GM21447 (cell line): Measurements from ENCODE around the gene ELP1.
"Not testable (repeated sequence)": the region's sequence is repeated elsewhere in the genome, so short reads cannot be mapped to it uniquely, and the experiment has no call there.

ENCODE experiments used
- ATAC-seq: cut with Tn5 transposase; IDR thresholded peaks from one replicate; pipeline ENCODE4 v1.9.1; 2021; ENCODE audit not compliant: unreplicated experiment

ELP1 gene

GRCh38 chr9:108854641-108855528 is 79.0 kb downstream of the ELP1 start:
- no peak for ATAC-seq

GRCh38 chr9:108854094-108854493 is 79.8 kb downstream of the ELP1 start:
- no peak for ATAC-seq

DNA sequence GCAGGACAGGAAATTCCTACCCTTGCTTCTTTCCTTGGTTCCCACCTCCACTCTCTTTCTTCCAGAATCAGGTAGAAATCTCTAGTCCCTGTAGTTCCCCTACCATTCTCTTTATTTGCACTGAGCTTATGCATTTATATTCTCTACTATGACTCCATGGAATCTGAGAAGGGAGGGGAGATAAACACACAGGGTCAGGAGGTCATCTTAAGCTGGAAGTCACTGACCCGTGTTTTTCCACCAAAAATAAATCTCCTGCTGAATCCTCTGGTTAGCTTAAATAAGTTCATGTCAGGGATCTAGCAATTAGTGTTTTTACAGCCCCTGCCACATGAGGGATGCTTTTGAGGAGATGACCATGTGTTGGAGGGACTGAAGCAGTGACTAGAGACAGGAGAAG is 81.8 kb downstream of the ELP1 start:
- ATAC-seq: no peak

GRCh38 chr9:108851138-108851537 is 82.8 kb downstream of the ELP1 start:
- no peak for ATAC-seq

DNA sequence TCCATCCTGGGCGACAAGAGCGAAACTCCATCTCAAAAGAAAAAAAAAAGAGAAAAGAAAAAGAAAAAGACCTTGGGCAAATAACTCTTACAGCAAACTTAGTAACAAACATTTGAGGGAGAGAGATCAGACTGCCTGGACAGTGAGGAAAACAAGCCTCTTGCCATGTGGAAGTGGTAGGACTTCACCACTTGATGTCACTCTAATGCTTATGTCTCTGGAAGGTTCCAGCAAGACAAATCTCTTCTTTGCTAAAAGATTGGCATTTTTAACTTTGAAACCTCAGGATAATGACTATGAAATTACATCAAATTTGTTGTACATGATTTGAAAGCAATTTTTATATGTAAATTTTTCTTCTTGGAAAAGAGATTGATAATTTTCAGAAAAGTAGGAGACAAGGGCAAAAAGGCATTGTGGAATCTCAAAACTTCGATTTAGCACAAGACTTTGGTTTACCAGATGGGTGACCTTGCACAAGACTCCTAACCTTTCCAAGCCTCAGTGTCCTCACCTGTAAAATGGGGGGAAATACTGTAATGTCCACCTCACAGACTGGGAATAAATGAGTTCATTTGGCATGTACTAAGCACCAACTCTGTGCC is 83.5 kb downstream of the ELP1 start:
- no peak for ATAC-seq

DNA sequence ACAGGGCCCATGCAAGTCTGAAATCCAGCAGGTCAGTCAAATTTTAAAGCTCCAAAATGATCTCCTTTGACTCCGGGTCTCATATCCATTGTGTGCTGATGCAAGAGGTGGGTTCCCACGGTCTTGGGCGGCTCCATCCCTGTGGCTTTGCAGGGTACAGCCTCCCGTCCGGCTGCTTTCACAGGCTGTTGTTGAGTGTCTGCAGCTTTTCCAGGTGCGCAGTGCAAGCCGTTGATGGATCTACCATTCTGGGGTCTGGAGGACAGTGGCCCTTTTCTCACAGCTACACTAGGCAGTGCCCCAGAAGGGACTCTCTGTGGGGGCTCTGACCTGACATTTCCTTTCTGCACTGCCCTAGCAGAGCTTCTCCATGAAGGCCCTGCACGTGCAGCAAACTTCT is 85.6 kb downstream of the ELP1 start:
- not testable (repeated sequence) for ATAC-seq

GRCh38 chr9:108845947-108846346 is 88.0 kb downstream of the ELP1 start:
- no peak for ATAC-seq

- ATAC-seq: no peak
Measured at GRCh38 chr9:108845507-108845906, 88.4 kb downstream of the ELP1 start.

DNA sequence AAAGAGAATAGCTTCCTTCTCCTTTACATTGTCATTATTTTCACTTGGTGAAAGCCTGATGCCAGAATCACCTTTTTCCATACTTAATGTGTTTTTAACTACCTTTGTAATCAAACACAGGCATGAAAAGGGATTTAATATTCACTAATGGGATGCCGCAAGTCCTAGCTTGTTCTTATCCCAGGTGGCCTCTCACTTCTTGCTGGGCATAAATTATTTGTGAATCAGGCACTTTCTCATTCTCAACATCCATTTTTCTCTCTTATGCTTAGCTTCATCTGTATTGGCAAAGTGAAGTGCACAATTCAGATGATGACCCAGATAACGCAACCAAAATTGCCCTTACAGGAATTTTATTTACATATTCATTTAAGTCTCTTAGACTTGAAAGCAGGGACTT is 89.1 kb downstream of the ELP1 start:
- no peak for ATAC-seq

GRCh38 chr9:108844391-108844790 is 89.5 kb downstream of the ELP1 start:
- no peak for ATAC-seq

DNA sequence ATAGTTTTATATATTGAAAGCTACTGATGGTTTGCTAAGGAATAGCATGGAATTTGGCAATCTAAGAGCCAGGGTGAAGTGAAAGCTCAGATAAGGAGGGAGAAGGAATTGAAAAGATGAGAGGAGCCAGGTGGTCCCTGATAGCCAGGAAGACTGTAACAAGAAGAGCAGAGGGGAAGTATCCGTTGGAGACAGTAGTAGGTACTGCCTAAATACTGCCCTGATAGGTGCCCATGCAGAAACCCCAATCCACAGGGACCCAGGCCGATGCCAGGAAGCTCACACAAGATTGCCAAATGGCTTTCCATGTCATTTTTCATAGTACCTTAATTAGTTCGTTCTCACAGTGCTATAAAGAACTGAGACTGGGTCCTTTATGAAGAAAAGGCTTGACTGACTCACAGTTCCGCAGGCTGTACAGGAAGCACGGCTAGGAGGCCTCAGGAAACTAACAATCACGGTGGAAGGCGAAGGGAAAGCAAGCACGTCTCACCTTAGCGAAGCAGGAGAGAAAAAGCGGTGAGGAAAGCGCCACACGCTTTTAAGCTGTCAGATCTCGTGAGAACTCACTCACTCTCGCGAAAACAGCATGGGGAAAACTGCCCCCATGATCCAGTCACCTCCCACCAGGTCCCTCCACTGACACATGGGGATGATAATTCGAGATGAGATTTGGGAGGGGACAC is 91.2 kb downstream of the ELP1 start:
- no peak for ATAC-seq

DNA sequence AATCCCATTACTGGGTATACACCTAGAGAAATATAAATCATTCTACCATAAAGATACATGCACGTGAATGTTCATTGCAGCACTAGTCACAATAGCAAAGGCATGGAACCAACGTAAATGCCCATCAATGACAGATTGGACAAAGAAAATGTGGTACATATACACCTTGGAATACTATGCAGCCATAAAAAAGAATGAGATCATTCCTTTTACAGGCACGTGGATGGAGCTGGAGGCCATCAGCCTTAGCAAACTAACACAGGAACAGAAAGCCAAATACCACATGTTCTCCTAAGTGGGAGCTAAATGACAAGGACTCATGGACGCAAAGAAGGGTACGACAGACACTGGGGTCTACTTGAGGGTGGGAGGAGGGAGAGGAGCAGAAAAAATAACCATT is 94.4 kb downstream of the ELP1 start:
- not testable (repeated sequence) for ATAC-seq

GRCh38 chr9:108838017-108838416 is 95.9 kb downstream of the ELP1 start:
- no peak for ATAC-seq

GRCh38 chr9:108837530-108837929 is 96.4 kb downstream of the ELP1 start:
- no peak for ATAC-seq

GRCh38 chr9:108836781-108837180 is 97.1 kb downstream of the ELP1 start:
- ATAC-seq: no peak

- no peak for ATAC-seq
Measured at GRCh38 chr9:108836319-108836718, 97.6 kb downstream of the ELP1 start.

DNA sequence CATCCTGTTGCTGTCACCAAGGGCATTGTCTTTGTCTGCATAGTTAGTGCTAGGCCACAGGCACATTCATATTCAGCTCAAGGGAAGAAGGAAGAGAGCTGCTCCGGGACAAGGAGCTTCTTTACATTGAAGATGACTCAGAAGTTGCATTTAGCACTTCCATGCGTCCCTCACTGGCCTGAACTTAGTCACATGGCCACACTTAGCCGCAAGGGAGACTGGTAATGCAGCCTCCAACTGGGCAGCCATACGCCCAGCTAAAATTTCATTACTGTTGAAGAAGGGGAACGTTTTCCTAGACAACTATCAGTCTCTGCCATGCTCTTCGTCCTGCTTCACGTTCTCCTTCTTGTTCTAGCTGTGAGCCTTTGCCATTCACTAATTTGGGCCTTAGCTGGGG is 98.1 kb downstream of the ELP1 start:
- ATAC-seq: no peak

DNA sequence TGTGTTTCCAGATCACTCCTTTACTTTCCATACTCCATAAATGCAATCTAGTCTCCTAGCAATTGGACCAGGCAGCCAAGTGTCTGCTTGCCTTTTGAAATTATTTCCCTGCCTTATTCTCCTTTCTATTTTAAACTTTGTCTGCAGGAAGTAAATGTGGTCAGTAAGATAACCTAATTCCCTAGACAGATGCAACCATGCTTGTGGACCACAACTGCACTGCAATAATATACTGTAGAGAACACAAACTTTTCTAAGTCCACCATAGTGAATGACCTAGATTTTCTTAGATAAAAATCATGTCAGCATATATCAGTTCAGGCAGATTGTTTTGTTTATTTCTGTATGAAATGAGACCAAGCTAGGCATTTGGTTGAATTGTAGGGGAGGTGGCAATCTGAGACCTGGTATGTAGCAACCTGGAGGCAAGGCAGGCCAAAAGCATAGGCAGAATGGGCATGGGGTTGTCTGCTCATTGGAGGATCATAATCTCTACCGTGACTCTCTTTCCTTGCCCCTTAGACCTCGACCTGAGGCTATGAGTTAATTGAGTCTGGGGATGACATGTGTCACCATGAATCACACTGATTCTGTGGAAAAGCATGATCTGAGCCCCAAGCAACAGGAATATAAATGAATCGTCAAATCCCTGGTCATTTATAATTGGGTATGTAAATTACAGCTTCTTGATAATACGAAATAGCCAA is 98.8 kb downstream of the ELP1 start:
- ATAC-seq: no peak

DNA sequence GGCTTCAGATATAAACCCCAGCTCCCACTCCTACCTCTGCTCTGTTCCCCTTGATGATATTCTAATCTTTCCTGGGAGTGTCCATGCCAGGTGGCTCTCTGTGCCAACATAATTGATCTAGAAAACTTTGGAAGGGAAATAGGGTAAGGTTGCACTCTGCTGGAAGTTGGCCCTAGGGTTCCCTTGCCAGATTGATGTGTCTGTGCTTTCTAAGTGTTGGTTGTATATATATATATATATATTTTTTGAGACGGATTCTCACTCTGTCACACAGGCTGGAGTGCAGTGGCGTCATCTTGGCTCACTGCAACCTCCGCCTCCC is 101.8 kb downstream of the ELP1 start:
- no peak for ATAC-seq

DNA sequence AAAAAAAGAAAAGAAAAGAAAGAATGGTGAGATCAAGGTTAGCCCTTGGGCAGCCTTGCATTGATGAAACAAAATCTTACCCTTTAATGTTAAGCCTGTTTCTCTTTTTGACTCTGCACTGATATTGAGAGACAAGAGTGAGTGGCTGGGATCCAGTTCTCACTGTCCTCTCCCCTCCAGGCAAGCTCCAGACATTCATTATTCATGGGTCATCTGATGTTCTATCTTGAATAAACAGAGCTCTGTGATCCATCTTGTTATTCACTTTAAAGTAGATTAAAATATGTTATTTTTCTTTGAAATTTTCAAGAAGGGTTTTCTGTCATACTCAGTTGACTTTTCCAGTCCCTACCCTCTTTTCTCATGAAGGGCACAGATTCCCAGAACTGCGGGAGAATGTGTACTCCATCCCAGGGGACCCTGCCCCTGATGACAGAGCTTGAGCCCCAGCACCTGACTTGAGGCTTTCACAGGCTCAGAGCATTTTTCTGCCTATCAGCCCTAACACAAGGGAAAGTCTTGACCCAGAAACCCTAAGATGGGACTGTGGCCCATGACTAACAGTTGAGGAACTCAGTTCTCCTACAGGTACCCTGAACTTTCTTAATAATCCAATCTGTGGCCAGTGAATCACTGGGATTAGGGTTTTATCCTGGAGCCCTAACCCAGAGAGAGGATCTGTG is 102.3 kb downstream of the ELP1 start:
- ATAC-seq: no peak

DNA sequence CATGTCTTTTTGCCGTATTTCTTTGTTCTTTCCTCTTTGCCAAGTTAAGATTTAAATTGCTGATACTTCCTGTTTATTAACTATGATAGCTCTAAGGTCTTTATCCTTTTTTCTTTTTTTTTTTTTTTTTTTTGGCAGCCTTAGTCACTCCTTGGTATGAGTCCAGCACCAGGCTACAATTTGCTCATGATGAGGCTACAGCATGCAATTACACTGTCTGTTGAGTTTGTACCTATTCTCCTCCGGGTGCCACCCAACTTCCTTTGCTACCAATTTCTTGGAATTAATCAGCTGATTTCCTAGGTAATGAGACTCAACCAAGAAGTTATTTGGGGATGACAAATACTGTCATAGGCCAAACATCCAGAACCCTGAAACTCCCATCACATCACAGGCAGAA is 103.7 kb downstream of the ELP1 start:
- ATAC-seq: no peak
